IgD-negative memory B cell (primary cell): ENCODE measurements around the gene FGF7. TPM values are rescaled to one million over a fixed set of nuclear protein-coding genes. Genes with fewer than 3 reads are reported as not detected.
A peak's percentile ranks its signal among the peaks of the same experiment; 100 is the strongest.
"Not testable (repeated sequence)": the region's sequence is repeated elsewhere in the genome, so short reads cannot be mapped to it uniquely, and the experiment has no call there.

Experiments used
- H3K27ac Mint-ChIP-seq, 3 donors: one replicate each; pipeline ENCODE4 v1.8.0; 2020 to 2022; ENCODE audit warnings: mild to moderate bottlenecking in 3 of 3, mixed read lengths in 3 of 3, moderate library complexity in 1 of 3
- H3K27me3 Mint-ChIP-seq: one replicate; pipeline ENCODE4 v1.8.0; 2021; ENCODE audit warnings: mixed read lengths
- H3K36me3 Mint-ChIP-seq: one replicate; pipeline ENCODE4 v1.8.0; 2020; ENCODE audit warnings: mild to moderate bottlenecking, mixed read lengths
- H3K4me1 Mint-ChIP-seq, 3 donors: one replicate each; pipeline ENCODE4 v1.8.0; 2020 to 2022; ENCODE audit warnings: mixed read lengths in 3 of 3, mild to moderate bottlenecking in 1 of 3
- H3K4me3 Mint-ChIP-seq, 4 donors: one replicate each; pipeline ENCODE4 v1.8.0; 2020 to 2022; ENCODE audit warnings: mild to moderate bottlenecking in 4 of 4, mixed read lengths in 4 of 4, moderate library complexity in 3 of 4
- H3K9me3 Mint-ChIP-seq, 3 donors: one replicate each; pipeline ENCODE4 v1.8.0; 2020 to 2021; ENCODE audit warnings: mixed read lengths in 3 of 3, mild to moderate bottlenecking in 1 of 3
- polyA plus RNA-seq: library from polyadenylated mRNA; unstranded; fragments of 300-500 nt; fragmentation: Illumina TruSeq; gene quantifications from one replicate; pipeline ENCODE4 v1.2.3, GENCODE V29; 2021

The FGF7 gene
- not detected for polyA plus RNA-seq

- Mint-ChIP-seq H3K27me3 (no peaks in the 10 kb centered on the region), H3K4me1 (peaks cover 3 to 4% (median 3%) of the 10 kb centered on the region in 3 donors), H3K4me3 (peak within 1 kb of the TSS in 1 of 4 donors; percentile 18), H3K36me3 (no peaks in the 10 kb centered on the region), H3K27ac (peak within 1 kb of the TSS in 1 of 3 donors; percentile 46), H3K9me3 (no peaks in the 10 kb centered on the region)
Measured at GRCh38 chr15:49423021-49423420, at the start of gene FGF7. Gene FGF7, plus strand, starts transcription at chr15:49423242. Its CDS starts 1,056 bp downstream, at chr15:49424298.

GRCh38 chr15:49379996-49380395, 43.0 kb upstream of the FGF7 start:
- no peaks in the 10 kb centered on the region for H3K4me1 Mint-ChIP-seq
- H3K27ac Mint-ChIP-seq, result no peak overlapping the region
- H3K9me3 Mint-ChIP-seq, result no peaks in the 10 kb centered on the region
- H3K36me3 Mint-ChIP-seq, result peaks cover 2% of the 10 kb centered on the region
- peaks cover 2% of the 10 kb centered on the region for H3K27me3 Mint-ChIP-seq
- no peak overlapping the region for H3K4me3 Mint-ChIP-seq

- Mint-ChIP-seq H3K27ac (no peak overlapping the region), H3K36me3 (peaks cover 2% of the 10 kb centered on the region), H3K9me3 (peaks cover 0 to 2% (median 0%) of the 10 kb centered on the region in 3 donors), H3K4me1 (no peaks in the 10 kb centered on the region), H3K27me3 (peaks cover 2% of the 10 kb centered on the region), H3K4me3 (no peak overlapping the region)
Measured at GRCh38 chr15:49380912-49381311, 42.1 kb upstream of the FGF7 start.

GRCh38 chr15:49382394-49382793, 40.6 kb upstream of the FGF7 start:
- H3K4me3 Mint-ChIP-seq, result no peak overlapping the region
- H3K27ac Mint-ChIP-seq, result no peak overlapping the region
- peaks cover 0 to 1% (median 0%) of the 10 kb centered on the region in 3 donors for H3K4me1 Mint-ChIP-seq

GRCh38 chr15:49383266-49383665, 39.8 kb upstream of the FGF7 start:
- no peak overlapping the region for H3K4me3 Mint-ChIP-seq
- H3K27me3 Mint-ChIP-seq, result peaks cover 2% of the 10 kb centered on the region

More at GRCh38 chr15:49382394-49382793, 40.6 kb upstream of the FGF7 start:
- Mint-ChIP-seq H3K27me3 (peaks cover 2% of the 10 kb centered on the region), H3K9me3 (peaks cover 0 to 2% (median 0%) of the 10 kb centered on the region in 3 donors), H3K36me3 (peaks cover 2% of the 10 kb centered on the region)

GRCh38 chr15:49387471-49387870, 35.6 kb upstream of the FGF7 start:
- Mint-ChIP-seq H3K9me3 (peaks cover 0 to 2% (median 0%) of the 10 kb centered on the region in 3 donors), H3K27me3 (peaks cover 2% of the 10 kb centered on the region), H3K4me1 (peaks cover 0 to 2% (median 0%) of the 10 kb centered on the region in 3 donors), H3K4me3 (no peak overlapping the region), H3K36me3 (no peaks in the 10 kb centered on the region), H3K27ac (no peak overlapping the region)

More at GRCh38 chr15:49383266-49383665, 39.8 kb upstream of the FGF7 start:
- Mint-ChIP-seq H3K4me1 (peaks cover 0 to 2% (median 0%) of the 10 kb centered on the region in 3 donors), H3K36me3 (no peaks in the 10 kb centered on the region), H3K27ac (no peak overlapping the region), H3K9me3 (peaks cover 0 to 2% (median 0%) of the 10 kb centered on the region in 3 donors)

- H3K36me3 Mint-ChIP-seq, H3K4me3 Mint-ChIP-seq, H3K9me3 Mint-ChIP-seq, H3K4me1 Mint-ChIP-seq, H3K27me3 Mint-ChIP-seq, H3K27ac Mint-ChIP-seq: not testable (repeated sequence)
Measured at GRCh38 chr15:49402515-49403296, 20.3 kb upstream of the FGF7 start.

GRCh38 chr15:49406352-49407118, 16.5 kb upstream of the FGF7 start:
- no peak overlapping the region for H3K4me3 Mint-ChIP-seq
- no peaks in the 10 kb centered on the region for H3K36me3 Mint-ChIP-seq
- H3K4me1 Mint-ChIP-seq, result no peaks in the 10 kb centered on the region
- H3K9me3 Mint-ChIP-seq, result peaks cover 2 to 4% (median 3%) of the 10 kb centered on the region in 3 donors
- H3K27me3 Mint-ChIP-seq, result peaks cover 3% of the 10 kb centered on the region
- H3K27ac Mint-ChIP-seq, result no peak overlapping the region

- peaks cover 7% of the 10 kb centered on the region for H3K27me3 Mint-ChIP-seq
- no peak overlapping the region for H3K27ac Mint-ChIP-seq
- no peaks in the 10 kb centered on the region for H3K36me3 Mint-ChIP-seq
- H3K4me3 Mint-ChIP-seq, result no peak overlapping the region
- no peaks in the 10 kb centered on the region for H3K4me1 Mint-ChIP-seq
- H3K9me3 Mint-ChIP-seq, result no peaks in the 10 kb centered on the region
Measured at GRCh38 chr15:49410641-49411040, 12.4 kb upstream of the FGF7 start.

- Mint-ChIP-seq H3K9me3 (no peaks in the 10 kb centered on the region), H3K4me3 (no peak overlapping the region), H3K36me3 (no peaks in the 10 kb centered on the region), H3K4me1 (no peaks in the 10 kb centered on the region), H3K27ac (no peak overlapping the region), H3K27me3 (peaks cover 7% of the 10 kb centered on the region)
Measured at GRCh38 chr15:49412797-49413196, 10.2 kb upstream of the FGF7 start.

GRCh38 chr15:49415149-49415548, 7.9 kb upstream of the FGF7 start:
- no peak overlapping the region for H3K4me3 Mint-ChIP-seq
- no peaks in the 10 kb centered on the region for H3K36me3 Mint-ChIP-seq
- H3K27me3 Mint-ChIP-seq, result peaks cover 4% of the 10 kb centered on the region
- H3K9me3 Mint-ChIP-seq, result no peaks in the 10 kb centered on the region
- H3K4me1 Mint-ChIP-seq, result no peaks in the 10 kb centered on the region
- no peak overlapping the region for H3K27ac Mint-ChIP-seq

- Mint-ChIP-seq H3K4me1 (no peaks in the 10 kb centered on the region), H3K9me3 (no peaks in the 10 kb centered on the region), H3K27me3 (peaks cover 4% of the 10 kb centered on the region), H3K4me3 (no peak overlapping the region), H3K36me3 (no peaks in the 10 kb centered on the region), H3K27ac (no peak overlapping the region)
Measured at GRCh38 chr15:49415638-49416037, 7.4 kb upstream of the FGF7 start.

GRCh38 chr15:49418811-49419210, 4.2 kb upstream of the FGF7 start:
- Mint-ChIP-seq H3K27me3 (peaks cover 4% of the 10 kb centered on the region), H3K4me3 (no peak overlapping the region), H3K27ac (no peak overlapping the region), H3K9me3 (no peaks in the 10 kb centered on the region), H3K4me1 (peaks cover 3 to 4% (median 3%) of the 10 kb centered on the region in 3 donors), H3K36me3 (no peaks in the 10 kb centered on the region)

GRCh38 chr15:49421991-49422390, 1.1 kb upstream of the FGF7 start:
- Mint-ChIP-seq H3K27ac (peak overlapping the region in 2 of 3 donors; percentile 12 to 46), H3K36me3 (no peaks in the 10 kb centered on the region), H3K4me1 (peaks cover 3 to 4% (median 3%) of the 10 kb centered on the region in 3 donors)

GRCh38 chr15:49423901-49424550, 984 bp downstream of the FGF7 start:
- H3K9me3 Mint-ChIP-seq, result no peaks in the 10 kb centered on the region
- no peaks in the 10 kb centered on the region for H3K27me3 Mint-ChIP-seq
- H3K4me3 Mint-ChIP-seq, result no peak overlapping the region
- peaks cover 3 to 4% (median 3%) of the 10 kb centered on the region in 3 donors for H3K4me1 Mint-ChIP-seq
- no peak overlapping the region for H3K27ac Mint-ChIP-seq
- no peaks in the 10 kb centered on the region for H3K36me3 Mint-ChIP-seq

More at GRCh38 chr15:49421991-49422390, 1.1 kb upstream of the FGF7 start:
- H3K27me3 Mint-ChIP-seq, result no peaks in the 10 kb centered on the region
- H3K4me3 Mint-ChIP-seq, result peak overlapping the region in 2 of 4 donors; percentile 5 to 18
- no peaks in the 10 kb centered on the region for H3K9me3 Mint-ChIP-seq
